Right atrium auricular region (tissue), 2 donors: ENCODE data around the gene CLDND1. TPM values are rescaled to one million over a fixed set of nuclear protein-coding genes. Genes with fewer than 3 reads are reported as not detected.

Experiments
- DNase-seq: peaks from one replicate; pipeline ENCODE4 v3.0.0-alpha.2; 2019; ENCODE audit warnings: low spot score
- H3K27ac ChIP-seq, 2 donors: fragments of 200-600 bp; sonication (generic); 1 replicate in 1 of 2; 2 replicates in 1 of 2; pipeline ENCODE4 v1.5.1; 2016 to 2019
- H3K27me3 ChIP-seq, 2 donors: fragments of 200-600 bp; sonication (generic); one replicate each; pipeline versions ENCODE4 v1.5.1 to v1.6.0; 2017 to 2019
- H3K36me3 ChIP-seq: fragments of 200-600 bp; sonication (generic); one replicate; pipeline ENCODE4 v1.5.1; 2016
- H3K4me1 ChIP-seq, 2 donors: fragments of 200-600 bp; sonication (generic); one replicate each; pipeline versions ENCODE4 v1.5.1 to v1.6.0; 2017 to 2019
- H3K4me3 ChIP-seq, 2 donors: fragments of 200-600 bp; sonication (generic); 1 replicate in 1 of 2; 2 replicates in 1 of 2; pipeline ENCODE4 v1.5.1; 2017 to 2019; ENCODE audit warnings: mild to moderate bottlenecking in 1 of 2, moderate library complexity in 1 of 2
- H3K9me3 ChIP-seq, 2 donors: fragments of 200-600 bp; sonication (generic); one replicate each; pipeline ENCODE4 v1.5.1; 2019
- total RNA-seq, 2 donors: library from RNA; depleted of rRNA; stranded (reverse); fragments of >200 nt; gene quantifications; one replicate each; pipeline ENCODE4 v1.1.0, GENCODE V29; 2016
- TF ChIP-seq, protein P1 (sequence below), 2 donors: fragments of 200-600 bp; sonication (generic); IDR thresholded peaks; one replicate each; pipeline ENCODE4 v1.5.1; 2019; ENCODE audit warnings: antibody characterized with exemption in 2 of 2

The CLDND1 gene
- total RNA-seq, 2 donors from 2014 or later: 138 to 152 TPM

DNA sequence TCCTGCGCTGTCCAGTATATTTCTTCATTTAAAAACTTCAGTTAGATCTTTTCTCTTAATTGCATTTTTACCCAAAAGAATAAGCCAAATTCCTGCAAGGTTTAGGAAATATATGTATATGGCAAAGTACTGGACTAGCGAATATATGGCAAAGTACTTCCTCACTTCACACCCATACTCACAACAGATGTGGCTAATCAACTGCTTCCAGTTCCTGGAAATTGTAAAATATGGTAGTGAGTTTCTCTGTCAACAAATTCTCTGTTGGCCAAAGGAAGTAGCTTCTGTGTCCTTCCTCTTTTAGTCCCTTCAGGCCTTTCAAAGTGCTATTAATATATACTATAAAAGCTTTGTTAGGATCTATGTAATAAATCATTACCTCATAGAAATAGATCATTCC, 31.1 kb upstream of the CLDND1 start:
- H3K27me3 ChIP-seq: no peaks in the 10 kb centered on the region
- H3K27ac ChIP-seq: no peak overlapping the region
- no peak for DNase-seq
- no peaks in the 10 kb centered on the region for H3K9me3 ChIP-seq
- H3K4me1 ChIP-seq: no peaks in the 10 kb centered on the region
- H3K36me3 ChIP-seq: no peaks in the 10 kb centered on the region
- no peak overlapping the region for H3K4me3 ChIP-seq
- TF ChIP-seq, protein P1, sequence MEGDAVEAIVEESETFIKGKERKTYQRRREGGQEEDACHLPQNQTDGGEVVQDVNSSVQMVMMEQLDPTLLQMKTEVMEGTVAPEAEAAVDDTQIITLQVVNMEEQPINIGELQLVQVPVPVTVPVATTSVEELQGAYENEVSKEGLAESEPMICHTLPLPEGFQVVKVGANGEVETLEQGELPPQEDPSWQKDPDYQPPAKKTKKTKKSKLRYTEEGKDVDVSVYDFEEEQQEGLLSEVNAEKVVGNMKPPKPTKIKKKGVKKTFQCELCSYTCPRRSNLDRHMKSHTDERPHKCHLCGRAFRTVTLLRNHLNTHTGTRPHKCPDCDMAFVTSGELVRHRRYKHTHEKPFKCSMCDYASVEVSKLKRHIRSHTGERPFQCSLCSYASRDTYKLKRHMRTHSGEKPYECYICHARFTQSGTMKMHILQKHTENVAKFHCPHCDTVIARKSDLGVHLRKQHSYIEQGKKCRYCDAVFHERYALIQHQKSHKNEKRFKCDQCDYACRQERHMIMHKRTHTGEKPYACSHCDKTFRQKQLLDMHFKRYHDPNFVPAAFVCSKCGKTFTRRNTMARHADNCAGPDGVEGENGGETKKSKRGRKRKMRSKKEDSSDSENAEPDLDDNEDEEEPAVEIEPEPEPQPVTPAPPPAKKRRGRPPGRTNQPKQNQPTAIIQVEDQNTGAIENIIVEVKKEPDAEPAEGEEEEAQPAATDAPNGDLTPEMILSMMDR (IDR thresholded peaks at IDR 0.05): no peak

DNA sequence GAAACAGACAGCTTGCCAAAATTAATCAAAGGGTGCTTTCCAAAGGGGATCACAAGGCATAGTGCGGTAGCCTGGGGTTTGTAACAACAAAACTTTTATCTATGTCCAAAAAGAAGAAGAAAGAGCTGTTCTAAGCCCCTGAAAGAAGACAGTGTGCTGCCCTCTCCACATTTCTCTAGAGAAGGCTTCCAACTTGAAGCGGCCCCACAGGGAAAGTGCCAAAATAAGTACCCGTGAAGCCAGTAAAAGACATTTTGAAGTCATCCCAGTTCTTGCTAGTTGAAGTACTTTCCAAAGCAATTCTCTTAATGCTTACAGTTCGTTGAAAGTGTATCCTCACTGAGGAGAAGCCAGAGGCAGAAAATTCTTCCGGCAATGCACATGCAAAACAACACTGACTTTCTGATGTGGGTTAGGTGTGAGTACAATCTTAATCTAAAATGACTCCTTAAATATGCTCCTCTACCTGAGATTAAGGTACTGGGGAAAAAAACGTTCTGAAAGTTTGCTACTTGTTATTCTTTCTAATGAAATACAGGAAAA, 30.4 kb upstream of the CLDND1 start:
- Histone ChIP-seq H3K27ac (no peak overlapping the region), H3K27me3 (no peaks in the 10 kb centered on the region), H3K4me3 (no peak overlapping the region), H3K4me1 (no peaks in the 10 kb centered on the region), H3K36me3 (no peaks in the 10 kb centered on the region), H3K9me3 (no peaks in the 10 kb centered on the region)
- TF ChIP-seq, protein P1 (IDR thresholded peaks at IDR 0.05): no peak
- DNase-seq: no peak

DNA sequence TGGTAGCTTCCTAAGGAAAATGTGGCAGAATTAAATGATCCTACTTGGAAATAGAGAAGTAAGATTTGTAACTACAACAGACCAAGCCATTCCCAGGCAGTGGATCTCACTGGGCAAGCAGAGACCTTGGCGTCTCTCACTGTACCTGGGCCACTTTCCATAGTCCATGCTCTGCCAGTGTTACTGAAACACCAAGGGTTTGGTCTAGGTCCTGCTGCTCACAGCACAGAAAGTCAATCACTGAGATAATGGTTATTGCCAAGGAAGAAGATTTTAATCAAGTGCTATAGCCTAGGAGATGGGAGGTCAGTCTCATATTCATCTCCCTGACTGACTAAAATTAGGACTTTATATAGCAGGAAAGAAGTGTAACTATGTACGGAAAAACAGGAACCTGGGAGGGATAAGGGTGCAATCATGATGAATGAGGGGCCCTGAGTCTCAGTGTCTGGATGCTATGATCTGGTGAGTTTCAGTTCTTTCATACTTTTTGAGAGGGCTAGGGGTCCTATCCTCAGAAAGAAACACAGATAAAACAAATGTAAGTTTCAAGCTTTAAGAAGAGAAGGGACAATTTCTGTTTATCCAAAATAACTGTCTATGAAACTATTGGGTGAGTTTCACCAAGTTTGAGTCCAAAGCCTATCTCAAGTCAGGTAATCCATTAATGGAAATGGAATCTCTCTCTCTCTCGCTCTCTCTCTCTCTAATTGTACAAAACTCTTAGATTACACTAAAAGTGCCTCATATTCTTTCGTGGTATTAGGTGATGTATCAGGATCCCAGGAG, 29.7 kb upstream of the CLDND1 start:
- Histone ChIP-seq H3K4me1 (no peaks in the 10 kb centered on the region), H3K27me3 (no peaks in the 10 kb centered on the region), H3K9me3 (no peaks in the 10 kb centered on the region), H3K36me3 (no peaks in the 10 kb centered on the region), H3K4me3 (no peak overlapping the region), H3K27ac (no peak overlapping the region)
- TF ChIP-seq, protein P1 (IDR thresholded peaks at IDR 0.05): no peak
- DNase-seq: no peak

DNA sequence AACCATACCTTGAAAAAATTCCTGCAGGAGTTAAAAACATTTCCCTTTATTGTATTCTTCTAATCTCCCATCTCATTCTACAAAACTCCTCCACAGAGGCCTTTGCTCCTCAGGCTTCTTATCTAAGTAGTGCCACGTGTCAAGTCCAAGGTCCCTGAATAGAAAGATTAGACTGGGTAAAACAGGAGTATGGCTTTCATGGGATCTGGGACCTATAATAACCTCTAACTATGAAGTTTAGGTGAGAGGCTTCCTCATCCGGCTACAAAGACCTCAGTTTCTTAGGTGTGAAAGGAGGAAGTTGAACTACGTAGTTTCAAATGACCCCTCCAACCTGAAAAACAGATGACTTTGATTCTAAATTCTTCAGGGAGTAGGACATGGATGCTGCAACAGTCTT, 29.1 kb upstream of the CLDND1 start:
- Histone ChIP-seq H3K36me3 (no peaks in the 10 kb centered on the region), H3K9me3 (no peaks in the 10 kb centered on the region), H3K27me3 (no peaks in the 10 kb centered on the region), H3K27ac (no peak overlapping the region), H3K4me3 (no peak overlapping the region), H3K4me1 (no peaks in the 10 kb centered on the region)
- no peak for DNase-seq
- TF ChIP-seq, protein P1 (IDR thresholded peaks at IDR 0.05): no peak

DNA sequence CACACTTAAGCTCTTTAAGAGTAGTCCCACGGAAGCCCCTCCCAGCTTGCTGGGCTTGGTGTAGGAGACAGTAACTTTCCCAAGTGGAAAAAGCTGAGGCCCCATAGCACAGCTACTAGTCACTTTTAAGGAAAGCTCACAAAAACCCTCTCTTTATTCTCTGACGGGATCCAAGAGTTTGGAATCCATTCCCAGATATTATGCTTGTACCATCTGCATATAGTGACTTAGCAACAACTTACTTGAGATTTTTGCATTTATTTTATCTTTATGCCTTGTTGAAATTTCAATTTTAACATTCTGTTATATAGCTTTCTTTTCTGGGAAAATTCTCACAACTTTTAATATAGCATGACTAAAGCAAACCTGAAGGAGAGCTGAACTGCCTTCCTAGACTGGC, 28.5 kb upstream of the CLDND1 start:
- H3K9me3 ChIP-seq: no peaks in the 10 kb centered on the region
- no peak overlapping the region for H3K4me3 ChIP-seq
- no peaks in the 10 kb centered on the region for H3K36me3 ChIP-seq
- no peaks in the 10 kb centered on the region for H3K27me3 ChIP-seq
- no peak overlapping the region for H3K27ac ChIP-seq
- TF ChIP-seq, protein P1 (IDR thresholded peaks at IDR 0.05): no peak
- no peaks in the 10 kb centered on the region for H3K4me1 ChIP-seq
- no peak for DNase-seq
